ENCODE results near the gene NPIPA1. TPM values are rescaled to one million over a fixed set of nuclear protein-coding genes. Genes with fewer than 3 reads are reported as not detected.

The NPIPA1 gene
- total RNA-seq, result 25.9 and 38.1 TPM in 2 replicates

GRCh38 chr16:14937143-14937542 lies at the start of gene NPIPA1:
Gene NPIPA1 (plus strand): TSS chr16:14937443. CDS start chr16:14937443, 0 bp downstream.

GRCh38 chr16:14974656-14975417 lies 37.6 kb downstream of the NPIPA1 start, which contains the start of gene PDXDC1:
Gene PDXDC1 (plus strand): TSS chr16:14975026. CDS start chr16:14975200, 174 bp downstream.

Other genes with a start within 250 kb of the NPIPA1 start
- not detected in 2 replicates for gene PLA2G10, start 243.1 kb upstream of the NPIPA1 start, total RNA-seq
- gene NPIPA3, start 234.0 kb upstream of the NPIPA1 start, total RNA-seq, result not detected in 2 replicates
- 0.18 TPM in 1 of 2 replicates, not detected in the other for gene NPIPA2, start 194.9 kb upstream of the NPIPA1 start, total RNA-seq
- 80.1 and 81.5 TPM in 2 replicates for gene NOMO1, start 103.7 kb upstream of the NPIPA1 start, total RNA-seq
- 53.6 and 62.6 TPM in 2 replicates for gene PDXDC1, start 37.6 kb downstream of the NPIPA1 start, total RNA-seq
- gene NTAN1, start 118.6 kb downstream of the NPIPA1 start, total RNA-seq, result 84.2 and 93.4 TPM in 2 replicates
- gene RRN3, start 156.8 kb downstream of the NPIPA1 start, total RNA-seq, result 18.5 and 24.8 TPM in 2 replicates

Data from myometrial cell (primary cell).